ENCODE measurements around the gene SRM.
"Not testable (repeated sequence)": the region's sequence is repeated elsewhere in the genome, so short reads cannot be mapped to it uniquely, and the experiment has no call there.

Gene SRM

DNA sequence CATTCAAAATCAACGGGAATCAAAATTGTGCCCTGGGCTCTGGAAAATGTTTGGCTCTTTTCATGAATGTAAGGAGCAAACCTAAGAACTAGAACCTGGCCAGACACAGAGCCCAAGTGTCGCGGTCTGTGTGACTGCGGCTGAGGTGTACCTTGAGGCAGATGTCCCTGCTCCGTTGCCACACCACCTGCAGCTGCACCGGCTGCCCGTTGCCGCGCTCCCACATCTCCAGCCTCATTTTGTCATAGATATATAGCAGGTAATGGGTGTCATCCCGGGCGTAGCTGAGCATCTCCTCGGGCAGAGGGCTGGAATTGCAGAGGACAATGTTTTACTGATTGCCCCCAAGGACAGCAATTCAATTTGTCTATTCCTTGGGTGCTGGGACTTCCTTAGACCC lies 21.1 kb upstream of the SRM start:
- peaks cover 64% of the 10 kb centered on the region for H3K36me3 ChIP-seq (ENCODE audit: control insufficient read depth, insufficient read depth, low read length)
- no peak overlapping the region for H3K27ac ChIP-seq (ENCODE audit: low read depth, low read length)
- no peaks in the 10 kb centered on the region for H3K9me3 ChIP-seq (ENCODE audit: control insufficient read depth, insufficient read depth, low read length)
- H3K9ac ChIP-seq (ENCODE audit: low read depth, low read length) = no peak overlapping the region
- H3K4me3 ChIP-seq (ENCODE audit: low read depth, low read length) = no peak overlapping the region
- H3K4me1 ChIP-seq (ENCODE audit: control insufficient read depth, insufficient read depth, low read length) = no peaks in the 10 kb centered on the region
- H3K27me3 ChIP-seq (ENCODE audit: control insufficient read depth, insufficient read depth, low read length) = no peaks in the 10 kb centered on the region

- Histone ChIP-seq H3K36me3 (ENCODE audit: control insufficient read depth, insufficient read depth, low read length) (peaks cover 87% of the 10 kb centered on the region), H3K9me3 (ENCODE audit: control insufficient read depth, insufficient read depth, low read length) (no peaks in the 10 kb centered on the region), H3K9ac (ENCODE audit: low read depth, low read length) (no peak overlapping the region)
Observed at GRCh38 chr1:11078631-11079030, 18.8 kb upstream of the SRM start.

DNA sequence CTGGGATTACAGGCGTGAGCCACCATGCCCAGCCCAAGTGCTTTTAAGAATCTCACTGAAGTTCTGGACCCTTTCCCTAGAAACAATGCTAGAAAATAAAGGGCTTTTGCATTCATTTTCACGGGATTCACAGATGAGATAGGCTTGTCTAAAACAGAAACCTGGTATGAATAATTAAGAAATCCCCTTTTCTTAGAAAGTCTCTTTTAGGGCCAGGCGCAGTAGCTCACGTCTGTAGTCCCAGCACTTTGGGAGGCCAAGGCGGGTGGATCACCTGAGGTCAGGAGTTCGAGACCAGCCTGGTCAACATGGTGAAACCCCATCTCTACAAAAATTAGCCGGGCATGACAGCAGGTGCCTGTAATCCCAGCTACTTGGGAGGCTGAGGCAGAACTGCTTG lies 13.6 kb upstream of the SRM start:
- not testable (repeated sequence) for H3K27ac ChIP-seq (ENCODE audit: low read depth, low read length); H3K9me3 ChIP-seq (ENCODE audit: control insufficient read depth, insufficient read depth, low read length); H3K27me3 ChIP-seq (ENCODE audit: control insufficient read depth, insufficient read depth, low read length); H3K4me1 ChIP-seq (ENCODE audit: control insufficient read depth, insufficient read depth, low read length); H3K4me3 ChIP-seq (ENCODE audit: low read depth, low read length); H3K9ac ChIP-seq (ENCODE audit: low read depth, low read length)
- peaks cover 94% of the 10 kb centered on the region for H3K36me3 ChIP-seq (ENCODE audit: control insufficient read depth, insufficient read depth, low read length)

More at GRCh38 chr1:11078631-11079030, 18.8 kb upstream of the SRM start:
- Histone ChIP-seq H3K4me1 (ENCODE audit: control insufficient read depth, insufficient read depth, low read length) (no peaks in the 10 kb centered on the region), H3K27ac (ENCODE audit: low read depth, low read length) (no peak overlapping the region), H3K27me3 (ENCODE audit: control insufficient read depth, insufficient read depth, low read length) (no peaks in the 10 kb centered on the region), H3K4me3 (ENCODE audit: low read depth, low read length) (no peak overlapping the region)

GRCh38 chr1:11072216-11072917 lies 12.5 kb upstream of the SRM start:
- no peaks in the 10 kb centered on the region for H3K27me3 ChIP-seq (ENCODE audit: control insufficient read depth, insufficient read depth, low read length)
- H3K36me3 ChIP-seq (ENCODE audit: control insufficient read depth, insufficient read depth, low read length) = peaks cover 97% of the 10 kb centered on the region
- H3K9me3 ChIP-seq (ENCODE audit: control insufficient read depth, insufficient read depth, low read length) = no peaks in the 10 kb centered on the region
- no peak overlapping the region for H3K27ac ChIP-seq (ENCODE audit: low read depth, low read length)
- no peaks in the 10 kb centered on the region; the same call in 1 of the 2 replicates for H3K4me1 ChIP-seq (ENCODE audit: control insufficient read depth, insufficient read depth, low read length)
- no peak overlapping the region for H3K9ac ChIP-seq (ENCODE audit: low read depth, low read length)
- H3K4me3 ChIP-seq (ENCODE audit: low read depth, low read length) = no peak overlapping the region

- Histone ChIP-seq H3K36me3 (ENCODE audit: control insufficient read depth, insufficient read depth, low read length) (peaks cover 94% of the 10 kb centered on the region), H3K4me3 (ENCODE audit: low read depth, low read length) (no peak overlapping the region)
Observed at GRCh38 chr1:11071463-11072215, 11.8 kb upstream of the SRM start.

GRCh38 chr1:11070876-11071275 lies 11.1 kb upstream of the SRM start:
- no peaks in the 10 kb centered on the region for H3K27me3 ChIP-seq (ENCODE audit: control insufficient read depth, insufficient read depth, low read length)
- no peaks in the 10 kb centered on the region; the same call in 1 of the 2 replicates for H3K4me1 ChIP-seq (ENCODE audit: control insufficient read depth, insufficient read depth, low read length)
- H3K9ac ChIP-seq (ENCODE audit: low read depth, low read length) = no peak overlapping the region
- no peak overlapping the region for H3K27ac ChIP-seq (ENCODE audit: low read depth, low read length)
- H3K36me3 ChIP-seq (ENCODE audit: control insufficient read depth, insufficient read depth, low read length) = peaks cover 94% of the 10 kb centered on the region
- no peak overlapping the region for H3K4me3 ChIP-seq (ENCODE audit: low read depth, low read length)
- no peaks in the 10 kb centered on the region for H3K9me3 ChIP-seq (ENCODE audit: control insufficient read depth, insufficient read depth, low read length)

More at GRCh38 chr1:11071463-11072215, 11.8 kb upstream of the SRM start:
- no peak overlapping the region for H3K9ac ChIP-seq (ENCODE audit: low read depth, low read length)
- no peaks in the 10 kb centered on the region; the same call in 1 of the 2 replicates for H3K4me1 ChIP-seq (ENCODE audit: control insufficient read depth, insufficient read depth, low read length)
- no peak overlapping the region for H3K27ac ChIP-seq (ENCODE audit: low read depth, low read length)
- H3K27me3 ChIP-seq (ENCODE audit: control insufficient read depth, insufficient read depth, low read length) = no peaks in the 10 kb centered on the region
- H3K9me3 ChIP-seq (ENCODE audit: control insufficient read depth, insufficient read depth, low read length) = no peaks in the 10 kb centered on the region

GRCh38 chr1:11068600-11069473 lies 9.0 kb upstream of the SRM start:
- Histone ChIP-seq H3K4me3 (ENCODE audit: low read depth, low read length) (no peak overlapping the region), H3K27ac (ENCODE audit: low read depth, low read length) (no peak overlapping the region), H3K27me3 (ENCODE audit: control insufficient read depth, insufficient read depth, low read length) (no peaks in the 10 kb centered on the region), H3K9me3 (ENCODE audit: control insufficient read depth, insufficient read depth, low read length) (no peaks in the 10 kb centered on the region), H3K36me3 (ENCODE audit: control insufficient read depth, insufficient read depth, low read length) (peaks cover 86% of the 10 kb centered on the region), H3K4me1 (ENCODE audit: control insufficient read depth, insufficient read depth, low read length) (no peaks in the 10 kb centered on the region; the same call in 1 of the 2 replicates), H3K9ac (ENCODE audit: low read depth, low read length) (no peak overlapping the region)

- Histone ChIP-seq H3K36me3 (ENCODE audit: control insufficient read depth, insufficient read depth, low read length) (peaks cover 85% of the 10 kb centered on the region), H3K9me3 (ENCODE audit: control insufficient read depth, insufficient read depth, low read length) (no peaks in the 10 kb centered on the region)
Observed at GRCh38 chr1:11067716-11068599, 8.1 kb upstream of the SRM start.

GRCh38 chr1:11065796-11066195 lies 6.0 kb upstream of the SRM start:
- Histone ChIP-seq H3K27ac (ENCODE audit: low read depth, low read length) (no peak overlapping the region), H3K4me3 (ENCODE audit: low read depth, low read length) (no peak overlapping the region), H3K27me3 (ENCODE audit: control insufficient read depth, insufficient read depth, low read length) (no peaks in the 10 kb centered on the region), H3K9me3 (ENCODE audit: control insufficient read depth, insufficient read depth, low read length) (no peaks in the 10 kb centered on the region), H3K36me3 (ENCODE audit: control insufficient read depth, insufficient read depth, low read length) (peaks cover 65% of the 10 kb centered on the region), H3K4me1 (ENCODE audit: control insufficient read depth, insufficient read depth, low read length) (peaks cover 2% of the 10 kb centered on the region; the same call in 1 of the 2 replicates), H3K9ac (ENCODE audit: low read depth, low read length) (no peak overlapping the region)

More at GRCh38 chr1:11067716-11068599, 8.1 kb upstream of the SRM start:
- H3K27me3 ChIP-seq (ENCODE audit: control insufficient read depth, insufficient read depth, low read length) = no peaks in the 10 kb centered on the region
- no peak overlapping the region for H3K27ac ChIP-seq (ENCODE audit: low read depth, low read length)
- H3K9ac ChIP-seq (ENCODE audit: low read depth, low read length) = no peak overlapping the region
- no peak overlapping the region for H3K4me3 ChIP-seq (ENCODE audit: low read depth, low read length)
- H3K4me1 ChIP-seq (ENCODE audit: control insufficient read depth, insufficient read depth, low read length) = no peaks in the 10 kb centered on the region; the same call in 1 of the 2 replicates

GRCh38 chr1:11064942-11065341 lies 5.1 kb upstream of the SRM start:
- no peaks in the 10 kb centered on the region for H3K27me3 ChIP-seq (ENCODE audit: control insufficient read depth, insufficient read depth, low read length)
- H3K27ac ChIP-seq (ENCODE audit: low read depth, low read length) = no peak overlapping the region
- H3K4me3 ChIP-seq (ENCODE audit: low read depth, low read length) = no peak overlapping the region
- H3K36me3 ChIP-seq (ENCODE audit: control insufficient read depth, insufficient read depth, low read length) = peaks cover 57% of the 10 kb centered on the region
- H3K9me3 ChIP-seq (ENCODE audit: control insufficient read depth, insufficient read depth, low read length) = no peaks in the 10 kb centered on the region
- H3K4me1 ChIP-seq (ENCODE audit: control insufficient read depth, insufficient read depth, low read length) = peaks cover 3% of the 10 kb centered on the region; the same call in 1 of the 2 replicates
- H3K9ac ChIP-seq (ENCODE audit: low read depth, low read length) = no peak overlapping the region

Measured in HUES48 (cell line).